Activated gamma-delta T cell (primary cell): Measurements from ENCODE around the gene MYBPHL.
A peak's percentile ranks its signal among the peaks of the same experiment; 100 is the strongest.

Source experiments
- DNase-seq: peaks from one replicate; lab custom pipeline; 2025; lab: John Stamatoyannopoulos, UW

MYBPHL gene

DNA sequence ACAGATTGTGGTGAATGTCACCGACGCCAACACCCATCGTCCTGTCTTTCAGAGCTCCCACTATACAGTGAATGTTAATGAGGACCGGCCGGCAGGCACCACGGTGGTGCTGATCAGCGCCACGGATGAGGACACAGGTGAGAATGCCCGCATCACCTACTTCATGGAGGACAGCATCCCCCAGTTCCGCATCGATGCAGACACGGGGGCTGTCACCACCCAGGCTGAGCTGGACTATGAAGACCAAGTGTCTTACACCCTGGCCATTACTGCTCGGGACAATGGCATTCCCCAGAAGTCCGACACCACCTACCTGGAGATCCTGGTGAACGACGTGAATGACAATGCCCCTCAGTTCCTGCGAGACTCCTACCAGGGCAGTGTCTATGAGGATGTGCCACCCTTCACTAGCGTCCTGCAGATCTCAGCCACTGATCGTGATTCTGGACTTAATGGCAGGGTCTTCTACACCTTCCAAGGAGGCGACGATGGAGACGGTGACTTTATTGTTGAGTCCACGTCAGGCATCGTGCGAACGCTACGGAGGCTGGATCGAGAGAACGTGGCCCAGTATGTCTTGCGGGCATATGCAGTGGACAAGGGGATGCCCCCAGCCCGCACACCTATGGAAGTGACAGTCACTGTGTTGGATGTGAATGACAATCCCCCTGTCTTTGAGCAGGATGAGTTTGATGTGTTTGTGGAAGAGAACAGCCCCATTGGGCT lies 54.5 kb downstream of the MYBPHL start:
- no peak for DNase-seq

DNA sequence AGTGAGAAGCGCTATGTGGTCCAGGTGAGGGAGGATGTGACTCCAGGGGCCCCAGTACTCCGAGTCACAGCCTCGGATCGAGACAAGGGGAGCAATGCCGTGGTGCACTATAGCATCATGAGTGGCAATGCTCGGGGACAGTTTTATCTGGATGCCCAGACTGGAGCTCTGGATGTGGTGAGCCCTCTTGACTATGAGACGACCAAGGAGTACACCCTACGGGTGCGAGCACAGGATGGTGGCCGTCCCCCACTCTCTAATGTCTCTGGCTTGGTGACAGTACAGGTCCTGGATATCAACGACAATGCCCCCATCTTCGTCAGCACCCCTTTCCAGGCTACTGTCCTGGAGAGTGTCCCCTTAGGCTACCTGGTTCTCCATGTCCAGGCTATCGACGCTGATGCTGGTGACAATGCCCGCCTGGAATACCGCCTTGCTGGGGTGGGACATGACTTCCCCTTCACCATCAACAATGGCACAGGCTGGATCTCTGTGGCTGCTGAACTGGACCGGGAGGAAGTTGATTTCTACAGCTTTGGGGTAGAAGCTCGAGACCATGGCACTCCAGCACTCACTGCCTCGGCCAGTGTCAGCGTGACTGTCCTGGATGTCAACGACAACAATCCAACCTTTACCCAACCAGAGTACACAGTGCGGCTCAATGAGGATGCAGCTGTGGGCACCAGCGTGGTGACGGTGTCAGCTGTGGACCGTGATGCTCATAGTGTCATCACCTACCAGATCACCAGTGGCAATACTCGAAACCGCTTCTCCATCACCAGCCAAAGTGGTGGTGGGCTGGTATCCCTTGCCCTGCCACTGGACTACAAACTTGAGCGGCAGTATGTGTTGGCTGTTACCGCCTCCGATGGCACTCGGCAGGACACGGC lies 55.3 kb downstream of the MYBPHL start:
- DNase-seq = no peak

DNA sequence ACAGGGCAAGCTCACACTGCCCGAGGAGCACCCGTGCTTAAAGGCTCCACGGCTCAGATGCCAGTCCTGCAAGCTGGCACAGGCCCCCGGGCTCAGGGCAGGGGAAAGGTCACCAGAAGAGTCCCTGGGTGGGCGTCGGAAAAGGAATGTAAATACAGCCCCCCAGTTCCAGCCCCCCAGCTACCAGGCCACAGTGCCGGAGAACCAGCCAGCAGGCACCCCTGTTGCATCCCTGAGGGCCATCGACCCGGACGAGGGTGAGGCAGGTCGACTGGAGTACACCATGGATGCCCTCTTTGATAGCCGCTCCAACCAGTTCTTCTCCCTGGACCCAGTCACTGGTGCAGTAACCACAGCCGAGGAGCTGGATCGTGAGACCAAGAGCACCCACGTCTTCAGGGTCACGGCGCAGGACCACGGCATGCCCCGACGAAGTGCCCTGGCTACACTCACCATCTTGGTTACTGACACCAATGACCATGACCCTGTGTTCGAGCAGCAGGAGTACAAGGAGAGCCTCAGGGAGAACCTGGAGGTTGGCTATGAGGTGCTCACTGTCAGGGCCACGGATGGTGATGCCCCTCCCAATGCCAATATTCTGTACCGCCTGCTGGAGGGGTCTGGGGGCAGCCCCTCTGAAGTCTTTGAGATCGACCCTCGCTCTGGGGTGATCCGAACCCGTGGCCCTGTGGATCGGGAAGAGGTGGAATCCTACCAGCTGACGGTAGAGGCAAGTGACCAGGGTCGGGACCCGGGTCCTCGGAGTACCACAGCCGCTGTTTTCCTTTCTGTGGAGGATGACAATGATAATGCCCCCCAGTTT lies 56.1 kb downstream of the MYBPHL start:
- no peak for DNase-seq

DNA sequence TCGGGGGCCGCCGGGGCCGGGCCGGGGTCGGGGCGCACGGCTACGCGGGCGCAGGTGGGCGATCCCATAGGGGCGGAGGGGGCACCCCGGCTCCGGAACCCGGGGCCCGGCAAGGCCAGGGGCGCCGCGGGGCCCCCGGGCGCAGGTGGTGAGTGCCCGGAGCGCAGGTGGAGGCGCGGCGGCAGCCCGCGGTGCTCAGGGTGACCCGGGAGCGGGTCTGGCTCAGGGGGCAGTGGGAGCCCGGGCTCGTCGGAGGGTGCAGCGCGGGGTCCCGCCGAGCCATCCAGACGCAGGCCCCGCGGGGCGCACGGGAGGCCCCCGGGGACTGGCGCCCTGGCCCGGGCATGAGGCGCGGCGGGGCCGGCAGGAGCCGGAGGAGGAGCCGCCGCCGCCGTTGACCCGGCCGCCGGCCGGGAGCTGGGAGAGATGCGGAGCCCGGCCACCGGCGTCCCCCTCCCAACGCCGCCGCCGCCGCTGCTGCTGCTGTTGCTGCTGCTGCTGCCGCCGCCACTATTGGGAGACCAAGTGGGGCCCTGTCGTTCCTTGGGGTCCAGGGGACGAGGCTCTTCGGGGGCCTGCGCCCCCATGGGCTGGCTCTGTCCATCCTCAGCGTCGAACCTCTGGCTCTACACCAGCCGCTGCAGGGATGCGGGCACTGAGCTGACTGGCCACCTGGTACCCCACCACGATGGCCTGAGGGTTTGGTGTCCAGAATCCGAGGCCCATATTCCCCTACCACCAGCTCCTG lies 57.0 kb downstream of the MYBPHL start:
- DNase-seq = no peak

DNA sequence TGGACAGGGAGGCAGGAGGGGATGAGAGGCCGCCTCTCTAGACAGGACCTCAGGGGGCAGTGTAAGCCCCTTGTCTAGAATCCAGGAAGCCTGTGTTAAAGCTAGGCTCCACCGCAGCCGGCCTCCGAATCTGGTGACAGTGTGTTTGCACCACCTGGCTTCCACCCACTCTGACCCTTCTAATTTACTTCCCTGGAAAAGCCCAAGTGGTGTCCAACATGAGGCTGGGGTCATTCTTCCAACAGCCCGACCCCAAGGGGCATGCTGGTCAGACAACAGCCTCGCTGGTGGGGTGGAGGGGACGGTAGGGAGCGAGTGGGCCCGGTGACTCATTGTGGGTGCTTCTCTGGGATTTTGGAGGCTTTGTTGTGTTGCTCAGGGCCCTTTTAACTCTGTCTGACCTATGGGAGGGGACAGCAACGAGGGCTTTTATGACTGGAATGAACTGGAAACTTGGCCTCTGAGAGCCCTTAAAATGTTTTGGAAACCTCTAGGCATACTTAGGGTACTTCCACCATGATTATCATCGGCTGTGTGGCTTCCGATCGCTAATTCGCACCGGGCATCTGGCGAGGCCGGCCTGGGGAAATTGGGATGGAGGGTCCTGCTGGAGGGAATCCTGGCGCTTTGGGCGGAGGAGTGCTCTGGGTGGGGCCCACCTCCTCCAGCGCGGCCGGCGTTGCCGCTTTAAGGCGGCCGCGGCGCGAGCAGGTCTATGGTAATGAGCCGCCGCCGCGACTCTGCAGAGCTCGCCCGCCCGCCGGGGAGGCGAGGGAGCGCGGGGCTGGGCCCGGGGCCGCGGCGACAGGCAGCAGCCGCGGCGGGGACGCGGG lies 57.8 kb downstream of the MYBPHL start, which contains the start of gene CELSR2:
Gene CELSR2 (plus strand): TSS at position 743 of the 833 bp plus-strand sequence. CDS start 541 bp downstream, outside the sequence.
- DNase-seq = peak; percentile 56

DNA sequence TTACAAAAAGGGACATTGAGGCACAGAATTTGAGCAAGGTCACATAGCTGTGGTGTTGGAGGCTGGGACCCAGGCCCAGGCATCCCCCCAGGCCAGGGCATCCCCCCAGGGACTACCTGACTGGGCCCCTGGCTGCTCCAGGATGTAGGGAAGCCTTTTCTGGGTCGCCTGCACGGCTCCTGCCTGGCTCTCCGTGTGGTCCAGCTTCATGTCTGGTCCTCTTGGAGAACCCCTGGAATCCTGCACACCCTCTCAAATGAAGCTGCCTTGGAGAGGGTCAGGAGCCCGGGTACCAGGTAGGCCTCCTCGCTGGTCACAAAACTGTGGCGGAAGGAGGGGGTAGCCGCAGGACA lies 58.4 kb downstream of the MYBPHL start:
- no peak for DNase-seq

DNA sequence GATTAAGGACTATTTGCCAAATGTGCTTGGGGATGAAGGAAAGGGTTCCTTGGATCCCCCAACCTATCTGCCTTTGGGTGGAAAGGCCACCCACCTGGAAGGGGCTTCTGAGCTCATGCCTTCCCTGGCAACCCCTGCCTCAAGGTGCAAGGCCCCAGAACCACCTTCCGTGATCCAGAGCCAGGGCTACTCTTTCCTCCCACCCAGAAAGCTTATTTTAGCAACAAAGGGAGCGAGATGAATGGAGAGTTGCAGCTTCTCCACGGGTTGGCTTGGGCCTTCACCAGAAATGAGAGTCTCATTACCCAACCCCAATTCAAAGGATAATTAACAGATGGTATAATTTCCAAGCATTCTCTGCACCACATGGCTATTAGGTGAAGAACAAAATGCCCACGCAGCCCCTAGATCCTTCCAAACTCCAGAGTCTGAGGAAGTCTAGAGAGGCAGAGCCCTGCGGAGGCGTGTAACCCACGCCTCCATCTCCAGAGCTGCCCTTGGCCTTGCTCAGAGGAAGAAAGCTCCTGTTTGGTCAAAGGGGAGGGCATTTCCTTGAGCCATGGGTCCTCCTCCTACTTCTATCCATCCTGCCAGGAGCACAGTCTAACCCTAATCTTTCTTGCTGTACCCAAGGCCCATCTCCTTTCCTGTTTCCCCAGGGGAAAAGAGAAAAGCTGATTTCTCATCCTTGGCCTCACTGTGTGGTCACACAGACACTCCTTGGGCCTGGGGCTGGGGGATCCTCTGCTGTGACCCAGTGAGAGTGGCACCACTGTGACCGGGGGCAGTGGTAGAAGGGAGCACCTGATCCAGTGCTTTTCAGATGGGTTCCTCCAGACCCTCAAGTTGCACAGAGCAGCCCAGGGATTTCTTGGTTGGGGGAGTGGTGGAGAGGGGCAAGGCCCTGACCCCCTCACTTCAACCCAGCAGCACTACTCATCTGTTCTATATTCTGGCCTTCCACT lies 59.1 kb downstream of the MYBPHL start:
- no peak for DNase-seq

DNA sequence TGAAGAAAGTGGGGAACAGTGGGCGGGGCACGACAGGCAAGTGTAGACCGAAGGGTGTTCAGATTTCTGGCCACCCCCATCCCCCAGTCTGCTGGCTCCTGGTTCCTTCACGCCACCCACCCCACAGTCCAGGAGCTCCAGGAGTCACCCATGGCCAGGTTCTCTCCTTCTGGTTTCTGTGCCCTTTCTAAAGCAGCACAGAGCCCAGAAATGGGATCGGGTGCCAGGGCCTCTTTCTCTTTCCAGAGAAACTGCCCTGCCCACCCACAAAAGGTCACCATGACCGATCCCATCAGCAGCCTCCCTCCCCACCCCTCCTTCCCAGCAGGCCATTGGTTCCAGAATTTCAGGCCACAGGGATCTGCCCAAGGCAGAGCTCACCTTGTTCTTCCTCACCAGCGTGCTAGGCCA lies 60.7 kb downstream of the MYBPHL start:
- no peak for DNase-seq

DNA sequence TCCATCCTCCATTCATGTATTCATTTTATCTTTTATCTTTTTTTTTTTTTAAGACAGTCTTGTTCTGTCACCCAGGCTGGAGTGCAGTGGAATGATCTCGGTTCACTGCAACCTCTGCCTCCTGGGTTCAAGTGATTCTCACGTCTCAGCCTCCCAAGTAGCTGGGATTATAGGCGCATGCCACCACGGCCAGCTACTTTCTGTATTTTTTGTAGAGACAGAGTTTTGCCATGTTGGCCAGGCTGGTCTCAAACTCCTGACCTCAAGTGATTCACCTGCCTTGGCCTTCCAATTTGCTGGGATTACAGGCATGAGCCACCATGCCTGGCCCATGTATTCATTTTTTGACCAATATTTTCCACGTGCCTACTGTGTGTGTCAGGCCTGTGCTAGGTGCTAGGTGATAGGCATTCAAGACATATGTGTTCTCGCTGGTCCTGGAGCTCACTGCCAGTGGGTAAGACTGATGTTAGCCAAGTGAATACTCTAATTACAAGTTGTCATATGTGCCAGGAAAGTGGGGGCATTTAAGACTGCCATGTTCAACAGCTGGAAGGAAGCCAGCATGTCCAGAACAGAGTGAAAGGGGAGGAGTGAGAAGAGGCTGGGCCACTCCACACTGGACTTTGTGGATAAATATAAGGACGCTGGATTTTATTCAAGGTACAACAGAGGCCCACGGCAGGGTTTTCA lies 62.8 kb downstream of the MYBPHL start:
- DNase-seq = no peak

DNA sequence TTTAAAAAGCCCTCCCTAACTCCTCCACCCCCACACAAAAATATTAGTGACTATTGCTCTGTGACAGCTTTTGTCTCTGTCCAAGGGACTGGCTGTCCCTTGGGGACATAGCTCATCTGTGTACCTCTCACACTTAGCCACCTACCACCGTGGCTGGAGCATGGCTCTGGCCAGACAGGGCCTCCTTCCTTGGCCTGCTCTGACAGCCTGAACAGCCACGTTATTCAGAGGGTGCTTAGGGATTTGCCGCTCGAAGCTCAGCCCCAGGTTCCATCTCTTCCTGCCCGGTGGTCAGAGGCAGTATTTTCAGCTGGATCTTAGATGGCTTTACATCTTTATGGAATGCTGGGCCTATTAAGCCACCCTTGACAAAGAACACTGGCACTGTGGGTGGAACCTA lies 63.6 kb downstream of the MYBPHL start:
- DNase-seq = no peak

DNA sequence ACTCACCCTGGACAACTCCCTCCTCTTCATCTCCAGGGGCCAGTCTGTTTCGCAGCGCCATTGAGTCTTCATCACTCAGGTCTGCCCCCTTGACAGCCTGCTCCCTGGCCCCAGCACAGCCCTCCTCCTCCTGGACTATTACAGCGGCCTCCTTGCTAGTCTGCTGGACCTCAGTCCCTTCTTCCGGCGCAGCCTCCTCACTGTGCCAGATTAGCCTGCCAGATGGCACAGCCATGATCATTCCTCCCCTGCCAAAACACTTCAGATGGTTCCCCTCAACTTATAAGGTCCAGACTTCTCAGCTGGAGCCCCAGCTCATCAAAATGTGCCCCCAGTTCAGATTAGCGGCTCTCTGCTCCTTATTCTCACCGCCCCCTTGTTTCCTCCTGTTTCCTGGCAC lies 64.4 kb downstream of the MYBPHL start:
- DNase-seq = no peak
